Tibial nerve (tissue), 4 donors: Measurements from ENCODE around the gene GRHL1. TPM values are rescaled to one million over a fixed set of nuclear protein-coding genes. Genes with fewer than 3 reads are reported as not detected.
A peak's percentile ranks its signal among the peaks of the same experiment; 100 is the strongest.

Experiments
- DNase-seq, 2 donors: peaks; one replicate each; pipeline ENCODE4 v3.0.0-alpha.2; 2019; ENCODE audit warnings: low spot score in 2 of 2
- H3K27ac ChIP-seq, 4 donors: fragments of 200-600 bp; sonication (generic) in 3 of 4; one replicate each; pipeline ENCODE4 v1.5.1; 2017 to 2019; ENCODE audit warnings: mild to moderate bottlenecking in 1 of 4
- H3K27me3 ChIP-seq, 2 donors: fragments of 200-600 bp; sonication (generic) in 1 of 2; one replicate each; pipeline versions ENCODE4 v1.5.1 to v1.6.0; 2017 to 2019
- H3K36me3 ChIP-seq, 3 donors: fragments of 200-600 bp; sonication (generic); one replicate each; pipeline ENCODE4 v1.5.1; 2018 to 2019
- H3K4me1 ChIP-seq, 4 donors: fragments of 200-600 bp; sonication (generic) in 3 of 4; one replicate each; pipeline ENCODE4 v1.5.1; 2017 to 2019
- H3K4me3 ChIP-seq, 4 donors: fragments of 200-600 bp; sonication (generic) in 3 of 4; one replicate each; pipeline ENCODE4 v1.5.1; 2017 to 2019; ENCODE audit warnings: mild to moderate bottlenecking in 1 of 4, moderate library complexity in 1 of 4
- H3K9me3 ChIP-seq, 4 donors: fragments of 200-600 bp; sonication (generic) in 3 of 4; one replicate each; pipeline ENCODE4 v1.5.1; 2017 to 2019
- EP300 ChIP-seq, 2 donors: sonication (generic); formaldehyde crosslinking; IDR thresholded peaks; one replicate each; pipeline ENCODE4 v1.6.1; 2017; ENCODE audit warnings: antibody characterized with exemption in 2 of 2, mild to moderate bottlenecking in 1 of 2
- POLR2A ChIP-seq, 2 donors: fragments of 450-650 bp; IDR thresholded peaks; one replicate each; pipeline ENCODE4 v1.6.1; 2017; ENCODE audit warnings: antibody characterized with exemption in 2 of 2, mild to moderate bottlenecking in 2 of 2, moderate library complexity in 2 of 2
- WGBS, 2 donors: methylation state at CpG; one replicate each; pipeline ENCODE4 v1.1.5; 2018; 5-methylcytosine and 5-hydroxymethylcytosine counted together
- total RNA-seq, 4 donors: library from RNA; depleted of rRNA; stranded (reverse); fragments of >200 nt; gene quantifications; one replicate each; pipeline ENCODE4 v1.1.0, GENCODE V29; 2016
- TF ChIP-seq, protein P1 (sequence below), 5 experiments: fragments of 200-600 bp in 3 of 5; fragments of 450-650 bp in 2 of 5; sonication (generic) in 3 of 5; IDR thresholded peaks; one replicate each; pipeline ENCODE4 v1.5.1; 2016 to 2019; ENCODE audit warnings: antibody characterized with exemption in 5 of 5, mild to moderate bottlenecking in 3 of 5, moderate library complexity in 2 of 5

The GRHL1 gene
- total RNA-seq, 4 donors from 2014 or later = 0.66 to 4.2 (median 2.3) TPM; not detected in 1

DNA sequence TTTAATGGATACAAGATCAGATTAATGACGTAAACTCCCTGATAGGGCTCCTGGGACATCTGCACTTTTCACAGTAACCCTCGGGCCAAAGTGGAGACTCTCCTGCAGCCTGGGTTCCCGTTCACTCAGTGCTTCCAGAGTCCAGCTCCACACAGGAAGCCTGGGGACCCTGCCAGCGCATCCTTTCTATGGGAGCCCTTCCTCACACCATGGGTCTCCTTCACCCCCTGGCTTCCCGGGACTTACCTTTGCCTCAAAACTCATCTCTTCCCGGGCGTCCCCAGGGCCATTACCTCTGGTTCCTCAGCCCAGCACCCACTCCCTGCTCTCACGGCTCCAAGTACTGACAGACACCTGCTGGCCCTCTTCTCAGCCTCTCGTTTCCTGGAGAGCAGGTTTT lies 51.2 kb downstream of the GRHL1 start:
- Histone ChIP-seq H3K27ac (peak overlapping the region in 1 of 4 donors; percentile 63), H3K4me1 (peaks cover 0 to 13% (median 2%) of the 10 kb centered on the region in 4 donors), H3K4me3 (no peak overlapping the region), H3K9me3 (no peaks in the 10 kb centered on the region), H3K36me3 (no peaks in the 10 kb centered on the region), H3K27me3 (no peaks in the 10 kb centered on the region)
- WGBS, 2 donors = 88 to 92% methylated on average over 9 of the region's 9 CpGs
- TF ChIP-seq, protein P1, sequence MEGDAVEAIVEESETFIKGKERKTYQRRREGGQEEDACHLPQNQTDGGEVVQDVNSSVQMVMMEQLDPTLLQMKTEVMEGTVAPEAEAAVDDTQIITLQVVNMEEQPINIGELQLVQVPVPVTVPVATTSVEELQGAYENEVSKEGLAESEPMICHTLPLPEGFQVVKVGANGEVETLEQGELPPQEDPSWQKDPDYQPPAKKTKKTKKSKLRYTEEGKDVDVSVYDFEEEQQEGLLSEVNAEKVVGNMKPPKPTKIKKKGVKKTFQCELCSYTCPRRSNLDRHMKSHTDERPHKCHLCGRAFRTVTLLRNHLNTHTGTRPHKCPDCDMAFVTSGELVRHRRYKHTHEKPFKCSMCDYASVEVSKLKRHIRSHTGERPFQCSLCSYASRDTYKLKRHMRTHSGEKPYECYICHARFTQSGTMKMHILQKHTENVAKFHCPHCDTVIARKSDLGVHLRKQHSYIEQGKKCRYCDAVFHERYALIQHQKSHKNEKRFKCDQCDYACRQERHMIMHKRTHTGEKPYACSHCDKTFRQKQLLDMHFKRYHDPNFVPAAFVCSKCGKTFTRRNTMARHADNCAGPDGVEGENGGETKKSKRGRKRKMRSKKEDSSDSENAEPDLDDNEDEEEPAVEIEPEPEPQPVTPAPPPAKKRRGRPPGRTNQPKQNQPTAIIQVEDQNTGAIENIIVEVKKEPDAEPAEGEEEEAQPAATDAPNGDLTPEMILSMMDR (IDR thresholded peaks at IDR 0.05) = no peak
- no peak for TF ChIP-seq EP300 (IDR thresholded peaks at IDR 0.05)
- no peak for TF ChIP-seq POLR2A (IDR thresholded peaks at IDR 0.05)
- DNase-seq = no peak

DNA sequence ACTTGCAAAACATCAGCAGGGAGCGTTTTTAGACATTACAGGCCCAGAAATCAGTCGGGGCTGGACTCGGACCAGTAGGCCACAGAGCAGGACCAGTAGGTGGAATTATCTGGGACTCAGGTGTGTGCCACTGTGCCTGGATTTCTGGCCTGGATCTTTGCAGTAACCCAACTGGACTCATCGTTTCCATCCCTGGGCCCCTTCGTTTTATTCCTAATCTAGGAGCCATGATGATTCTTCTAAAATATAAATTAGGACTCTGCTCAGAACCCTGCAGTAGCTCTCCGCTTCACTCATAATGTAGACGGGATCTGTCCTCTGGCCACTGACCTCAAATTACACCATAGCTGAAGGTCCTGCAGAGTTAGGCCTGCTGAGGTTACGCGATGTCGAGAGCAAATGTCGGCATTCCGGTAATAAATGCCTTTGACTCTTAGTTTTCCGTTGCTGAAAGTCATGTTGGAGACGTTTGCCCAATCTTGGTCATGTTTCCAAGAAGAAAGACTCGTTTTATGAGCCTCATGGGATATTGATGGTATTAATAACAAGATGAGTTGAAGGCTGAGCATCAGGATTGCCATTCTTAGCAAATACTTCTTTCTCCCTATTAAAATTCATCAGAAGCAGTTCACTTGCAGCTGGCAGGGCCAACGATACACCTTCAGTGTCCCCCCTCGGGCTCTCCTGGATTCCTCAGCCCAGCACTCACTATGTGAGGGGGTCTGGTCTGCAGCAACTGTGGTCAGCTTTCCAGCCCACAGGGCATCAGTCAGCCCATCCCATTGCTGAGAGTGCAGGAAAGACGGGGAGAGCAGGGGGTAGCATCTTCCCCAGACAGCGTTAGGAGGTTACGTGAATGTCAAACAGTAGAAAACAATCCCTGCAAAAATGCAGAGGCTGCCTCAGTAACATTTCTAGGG lies 52.0 kb downstream of the GRHL1 start:
- WGBS, 2 donors = 80 to 85% methylated on average over 20 of the region's 20 CpGs
- no peak overlapping the region for H3K4me3 ChIP-seq
- no peaks in the 10 kb centered on the region for H3K9me3 ChIP-seq
- no peaks in the 10 kb centered on the region for H3K27me3 ChIP-seq
- DNase-seq = no peak
- H3K4me1 ChIP-seq = peaks cover 0 to 21% (median 6%) of the 10 kb centered on the region in 4 donors
- TF ChIP-seq, protein P1 (IDR thresholded peaks at IDR 0.05) = no peak
- TF ChIP-seq EP300 (IDR thresholded peaks at IDR 0.05) = peak; percentile 29 to 82
- H3K36me3 ChIP-seq = no peaks in the 10 kb centered on the region
- peak overlapping the region in 2 of 4 donors; percentile 32 to 63 for H3K27ac ChIP-seq

DNA sequence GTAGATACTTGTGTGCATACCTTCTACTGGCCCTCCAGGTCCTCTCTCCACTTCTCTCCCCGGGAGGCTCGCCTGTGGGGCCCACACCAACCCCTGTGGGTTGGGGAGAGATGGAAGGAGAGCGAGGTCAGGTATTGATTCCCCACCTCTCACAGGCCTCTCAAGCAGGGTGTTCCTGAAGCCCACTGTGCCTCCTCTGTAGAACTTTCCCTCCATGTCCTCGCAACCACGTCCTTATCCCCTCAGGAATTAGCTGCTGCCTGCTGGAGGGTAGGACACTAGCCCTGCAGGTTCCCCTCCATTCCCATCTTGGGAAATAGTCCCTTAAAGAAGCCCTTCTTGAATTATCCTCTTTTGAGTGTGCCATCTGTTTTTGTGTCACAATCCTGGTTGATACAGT lies 52.9 kb downstream of the GRHL1 start:
- no peak for TF ChIP-seq EP300 (IDR thresholded peaks at IDR 0.05)
- TF ChIP-seq POLR2A (IDR thresholded peaks at IDR 0.05) = no peak
- TF ChIP-seq, protein P1 (IDR thresholded peaks at IDR 0.05) = no peak
- Histone ChIP-seq H3K4me1 (peaks cover 0 to 28% (median 11%) of the 10 kb centered on the region in 4 donors), H3K27ac (peak overlapping the region in 2 of 4 donors; percentile 27 to 32), H3K4me3 (no peak overlapping the region), H3K36me3 (no peaks in the 10 kb centered on the region), H3K27me3 (no peaks in the 10 kb centered on the region), H3K9me3 (no peaks in the 10 kb centered on the region)
- DNase-seq = no peak
- WGBS, 2 donors = 90 to 91% methylated on average over 5 of the region's 5 CpGs

DNA sequence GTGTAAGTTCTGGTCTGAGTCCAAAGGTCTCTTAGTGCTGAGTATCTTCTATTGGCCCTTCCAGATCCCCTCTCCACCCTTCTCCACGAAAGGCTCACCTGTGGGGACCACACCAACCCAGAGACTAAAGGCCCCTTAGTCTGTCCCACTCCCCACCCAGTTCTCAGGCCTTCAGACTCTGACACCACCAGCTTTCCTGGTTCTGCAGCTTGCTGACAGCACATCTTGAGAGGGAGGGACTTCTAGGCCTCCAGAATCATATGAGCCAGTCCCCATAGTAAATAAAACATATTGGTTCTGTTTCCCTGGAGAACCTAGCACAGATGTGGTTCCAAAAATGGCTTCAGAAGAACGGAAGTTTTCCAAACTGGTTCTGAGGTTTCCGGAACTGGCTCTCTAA lies 53.3 kb downstream of the GRHL1 start:
- H3K4me1 ChIP-seq = peaks cover 0 to 33% (median 14%) of the 10 kb centered on the region in 4 donors
- H3K9me3 ChIP-seq = no peaks in the 10 kb centered on the region
- H3K27ac ChIP-seq = no peak overlapping the region
- H3K36me3 ChIP-seq = no peaks in the 10 kb centered on the region
- 69 to 88% methylated on average over 3 of the region's 3 CpGs for WGBS, 2 donors
- DNase-seq = no peak
- no peak overlapping the region for H3K4me3 ChIP-seq
- no peaks in the 10 kb centered on the region for H3K27me3 ChIP-seq
- TF ChIP-seq EP300 (IDR thresholded peaks at IDR 0.05) = no peak
- TF ChIP-seq, protein P1 (IDR thresholded peaks at IDR 0.05) = no peak
- no peak for TF ChIP-seq POLR2A (IDR thresholded peaks at IDR 0.05)
